Measurements from ENCODE around the gene ACOX2.
A peak's percentile ranks its signal among the peaks of the same experiment; 100 is the strongest.

Gene ACOX2

GRCh38 chr3:58563386-58564035 lies 26.5 kb upstream of the ACOX2 start:
- Histone ChIP-seq H3K9me3 (no peaks in the 10 kb centered on the region), H3K27me3 (ENCODE audit: low read depth) (no peaks in the 10 kb centered on the region), H3K36me3 (replicated peaks) (no peaks in the 10 kb centered on the region), H3K4me3 (no peak overlapping the region), H3K4me1 (0 out of 2 replicates have a peak, but pooled peaks cover 3% of the 10 kb centered on the region)
- in situ Hi-C loops (cut with MboI; ENCODE audit: low sequenced_read_pairs), result no loop called here
- DNase-seq (ENCODE audit: low spot score in 2 of 2), result no peak

GRCh38 chr3:58562498-58562897 lies 25.5 kb upstream of the ACOX2 start:
- DNase-seq (ENCODE audit: low spot score in 2 of 2), result no peak
- in situ Hi-C loops (cut with MboI; ENCODE audit: low sequenced_read_pairs), result no loop called here
- no peaks in the 10 kb centered on the region for H3K36me3 ChIP-seq (replicated peaks)
- no peak overlapping the region for H3K4me3 ChIP-seq
- no peaks in the 10 kb centered on the region for H3K27me3 ChIP-seq (ENCODE audit: low read depth)
- H3K9me3 ChIP-seq, result no peaks in the 10 kb centered on the region
- 0 out of 2 replicates have a peak, but pooled peaks cover 3% of the 10 kb centered on the region for H3K4me1 ChIP-seq

DNA sequence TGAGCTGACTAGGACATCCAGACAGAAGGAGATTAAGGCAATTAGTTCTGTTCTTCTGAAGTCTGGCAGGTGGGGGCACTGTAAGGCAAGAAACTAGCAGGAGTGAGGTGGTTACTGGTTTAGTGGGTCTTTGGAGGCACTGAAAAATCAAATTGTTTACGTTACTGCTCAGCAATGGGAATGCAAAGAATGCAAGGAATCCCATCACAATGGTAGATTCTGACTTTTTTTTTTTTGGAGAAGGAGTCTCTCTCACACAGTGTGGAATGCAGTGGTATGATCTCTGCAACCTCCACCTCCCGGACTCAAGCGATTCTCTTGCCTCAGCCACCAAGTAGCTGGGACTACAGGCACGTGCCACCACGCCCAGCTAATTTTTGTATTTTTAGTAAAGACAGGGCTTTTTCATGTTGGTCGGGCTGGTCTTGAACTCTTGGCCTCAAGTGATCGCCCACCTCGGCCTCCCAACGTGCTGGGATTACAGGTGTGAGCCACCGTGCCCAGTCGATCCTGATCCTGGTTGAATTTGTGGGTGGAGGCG lies 23.9 kb upstream of the ACOX2 start:
- Histone ChIP-seq H3K4me3 (no peak overlapping the region), H3K4me1 (0 out of 2 replicates have a peak, but pooled peaks cover 3% of the 10 kb centered on the region), H3K36me3 (replicated peaks) (no peaks in the 10 kb centered on the region), H3K27me3 (ENCODE audit: low read depth) (no peaks in the 10 kb centered on the region), H3K9me3 (no peaks in the 10 kb centered on the region)
- peak; percentile 79 to 93 for DNase-seq (ENCODE audit: low spot score in 2 of 2)
- in situ Hi-C loops (cut with MboI; ENCODE audit: low sequenced_read_pairs), result no loop called here

DNA sequence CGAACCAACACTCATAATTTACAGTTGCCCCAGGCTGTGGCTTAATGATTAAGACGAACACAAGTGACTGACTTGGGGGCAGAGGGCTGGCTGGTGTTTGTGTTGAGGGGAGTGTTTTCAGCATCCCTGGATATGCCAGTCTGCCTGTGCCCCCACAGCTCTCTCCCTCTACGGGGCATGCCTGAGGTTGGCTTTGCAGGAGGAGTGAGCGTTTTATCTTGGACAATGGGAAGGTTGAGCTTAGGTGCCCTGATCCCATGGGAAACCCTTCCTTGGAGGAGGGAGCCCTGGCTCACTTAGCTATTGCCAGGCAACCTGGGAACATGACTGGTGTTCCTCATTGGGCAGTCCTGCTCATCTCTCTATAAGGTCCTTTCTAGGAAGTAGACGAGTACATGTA lies 22.6 kb upstream of the ACOX2 start:
- in situ Hi-C loops (cut with MboI; ENCODE audit: low sequenced_read_pairs), result no loop called here
- Histone ChIP-seq H3K27me3 (ENCODE audit: low read depth) (no peaks in the 10 kb centered on the region), H3K4me3 (no peak overlapping the region), H3K4me1 (0 out of 2 replicates have a peak, but pooled peaks cover 3% of the 10 kb centered on the region), H3K36me3 (replicated peaks) (no peaks in the 10 kb centered on the region), H3K9me3 (no peaks in the 10 kb centered on the region)
- DNase-seq (ENCODE audit: low spot score in 2 of 2), result no peak

GRCh38 chr3:58557491-58557890 lies 20.5 kb upstream of the ACOX2 start:
- in situ Hi-C loops (cut with MboI; ENCODE audit: low sequenced_read_pairs), result no loop called here

DNA sequence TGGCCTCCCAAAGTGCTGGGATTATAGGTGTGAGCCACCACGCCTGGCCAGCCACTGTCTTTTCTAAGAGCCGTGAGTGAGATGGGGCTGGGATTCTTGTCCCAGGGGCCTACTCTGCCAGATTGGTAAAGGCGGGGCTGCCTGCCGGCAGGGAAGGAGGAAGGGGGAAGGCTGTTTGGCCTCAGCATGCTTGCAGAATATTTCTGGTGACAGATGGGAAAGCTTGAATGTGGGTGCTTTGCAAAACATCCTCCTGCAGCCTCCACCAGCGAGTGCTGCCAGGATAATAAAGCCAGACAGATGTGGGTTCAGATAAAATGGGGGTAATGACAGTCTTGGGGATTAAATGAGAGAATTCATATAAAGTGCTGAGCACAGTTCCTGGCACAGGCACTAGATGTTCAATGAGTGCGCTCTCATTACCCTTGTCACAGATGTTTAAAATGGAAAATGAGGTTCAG lies 19.8 kb upstream of the ACOX2 start:
- 0 out of 2 replicates have a peak, but pooled peaks cover 3% of the 10 kb centered on the region for H3K4me1 ChIP-seq
- DNase-seq (ENCODE audit: low spot score in 2 of 2), result no peak
- in situ Hi-C loops (cut with MboI; ENCODE audit: low sequenced_read_pairs), result no loop called here
- no peaks in the 10 kb centered on the region for H3K9me3 ChIP-seq
- no peak overlapping the region for H3K4me3 ChIP-seq
- H3K36me3 ChIP-seq (replicated peaks), result no peaks in the 10 kb centered on the region
- H3K27me3 ChIP-seq (ENCODE audit: low read depth), result no peaks in the 10 kb centered on the region

More at GRCh38 chr3:58557491-58557890, 20.5 kb upstream of the ACOX2 start:
- Histone ChIP-seq H3K4me3 (no peak overlapping the region), H3K36me3 (replicated peaks) (no peaks in the 10 kb centered on the region), H3K27me3 (ENCODE audit: low read depth) (no peaks in the 10 kb centered on the region), H3K9me3 (no peaks in the 10 kb centered on the region), H3K4me1 (0 out of 2 replicates have a peak, but pooled peaks cover 3% of the 10 kb centered on the region)
- DNase-seq (ENCODE audit: low spot score in 2 of 2), result no peak

DNA sequence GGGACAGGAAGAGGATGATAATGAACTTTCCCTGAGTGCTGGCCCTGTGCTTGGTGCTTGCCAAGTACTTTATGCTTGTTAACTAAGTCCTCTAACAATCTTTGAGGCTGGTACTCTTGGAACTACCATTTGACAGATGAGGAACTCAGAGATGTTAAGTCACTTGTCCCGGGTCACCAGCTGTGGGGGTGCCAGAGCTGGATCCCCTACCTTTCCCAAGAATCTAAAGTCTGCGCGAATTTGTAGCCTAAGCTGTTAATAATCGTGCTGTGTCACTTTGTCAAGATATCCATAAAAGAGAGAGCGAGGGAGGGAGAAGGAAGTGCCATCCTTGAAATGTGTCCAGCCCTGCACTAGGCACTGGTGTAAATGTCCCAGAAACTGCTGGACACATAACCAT lies 19.0 kb upstream of the ACOX2 start:
- in situ Hi-C loops (cut with MboI; ENCODE audit: low sequenced_read_pairs), result no loop called here
- Histone ChIP-seq H3K9me3 (no peaks in the 10 kb centered on the region), H3K27me3 (ENCODE audit: low read depth) (no peaks in the 10 kb centered on the region), H3K4me1 (0 out of 2 replicates have a peak, but pooled peaks cover 2% of the 10 kb centered on the region), H3K4me3 (no peak overlapping the region), H3K36me3 (replicated peaks) (no peaks in the 10 kb centered on the region)
- no peak for DNase-seq (ENCODE audit: low spot score in 2 of 2)

DNA sequence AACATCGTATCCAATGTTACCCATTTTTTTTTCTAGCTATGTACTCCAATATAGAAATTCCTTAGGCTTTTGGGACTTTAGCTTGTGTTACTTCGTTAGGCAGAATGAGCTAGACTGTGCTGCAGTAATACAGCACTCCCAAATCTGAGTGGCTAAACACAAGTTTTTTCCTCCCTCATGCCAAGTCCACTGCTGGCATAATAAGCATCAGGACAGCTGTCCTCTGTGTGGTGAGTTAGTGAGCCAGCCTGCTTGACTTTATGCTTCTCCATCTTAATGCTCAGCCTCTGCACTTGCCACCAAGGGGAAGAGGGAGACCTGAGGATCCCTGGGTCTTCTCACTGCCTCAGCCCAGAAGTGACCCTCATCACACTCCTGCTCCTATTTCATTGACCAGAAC lies 18.2 kb upstream of the ACOX2 start:
- no peaks in the 10 kb centered on the region for H3K9me3 ChIP-seq
- H3K27me3 ChIP-seq (ENCODE audit: low read depth), result no peaks in the 10 kb centered on the region
- in situ Hi-C loops (cut with MboI; ENCODE audit: low sequenced_read_pairs), result no loop called here
- no peaks in the 10 kb centered on the region for H3K4me1 ChIP-seq
- H3K4me3 ChIP-seq, result no peak overlapping the region
- H3K36me3 ChIP-seq (replicated peaks), result no peaks in the 10 kb centered on the region
- DNase-seq (ENCODE audit: low spot score in 2 of 2), result no peak

DNA sequence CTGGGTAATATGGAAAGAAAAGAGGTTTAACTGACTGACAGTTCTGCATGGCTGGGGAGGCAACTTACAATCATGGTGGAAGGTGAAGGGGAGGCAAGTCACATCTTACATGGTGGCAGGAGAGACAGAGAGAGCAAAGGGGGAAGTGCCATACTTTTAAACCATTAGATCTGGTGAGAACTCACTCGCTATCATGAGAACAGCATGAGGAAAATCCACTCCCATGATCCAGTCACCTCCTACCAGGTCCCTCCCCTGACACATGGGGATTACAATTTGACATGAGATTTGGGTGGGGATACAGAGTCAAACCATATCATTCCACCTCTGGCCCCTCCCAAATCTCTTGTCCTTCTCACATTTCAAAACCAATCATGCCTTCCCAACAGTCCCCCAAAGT lies 16.0 kb upstream of the ACOX2 start:
- Histone ChIP-seq H3K36me3 (replicated peaks) (no peaks in the 10 kb centered on the region), H3K4me1 (no peaks in the 10 kb centered on the region), H3K9me3 (no peaks in the 10 kb centered on the region), H3K27me3 (ENCODE audit: low read depth) (no peaks in the 10 kb centered on the region), H3K4me3 (no peak overlapping the region)
- no peak for DNase-seq (ENCODE audit: low spot score in 2 of 2)
- in situ Hi-C loops (cut with MboI; ENCODE audit: low sequenced_read_pairs), result no loop called here

DNA sequence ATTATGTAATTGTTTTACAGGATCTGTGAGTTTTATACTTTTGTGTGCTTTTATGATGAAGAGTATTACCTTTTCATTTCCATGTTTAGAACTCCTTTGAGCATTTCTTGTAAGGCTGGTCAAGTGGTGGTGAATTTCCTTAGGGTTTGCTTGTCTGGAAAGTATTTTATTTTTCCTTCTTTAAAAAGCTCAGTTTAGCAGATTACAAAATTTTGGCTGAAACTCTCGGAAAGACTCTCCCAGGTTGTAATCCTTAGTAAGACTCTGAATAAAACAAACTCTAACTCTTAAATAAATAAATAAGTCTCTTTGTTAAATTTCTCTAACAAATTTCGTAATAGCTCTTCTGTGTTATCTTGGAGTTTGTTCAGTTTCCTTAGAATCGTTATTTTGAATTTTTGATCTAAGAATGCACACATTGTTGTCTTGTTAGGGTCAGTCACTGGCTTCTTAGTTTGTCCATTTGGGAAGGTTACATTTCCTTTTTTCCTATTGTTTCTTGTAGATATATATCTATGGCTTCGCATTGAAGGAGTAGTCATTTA lies 14.7 kb upstream of the ACOX2 start:
- no peaks in the 10 kb centered on the region for H3K27me3 ChIP-seq (ENCODE audit: low read depth)
- no peaks in the 10 kb centered on the region for H3K4me1 ChIP-seq
- in situ Hi-C loops (cut with MboI; ENCODE audit: low sequenced_read_pairs), result no loop called here
- H3K36me3 ChIP-seq (replicated peaks), result no peaks in the 10 kb centered on the region
- no peaks in the 10 kb centered on the region for H3K9me3 ChIP-seq
- H3K4me3 ChIP-seq, result no peak overlapping the region
- no peak for DNase-seq (ENCODE audit: low spot score in 2 of 2)

DNA sequence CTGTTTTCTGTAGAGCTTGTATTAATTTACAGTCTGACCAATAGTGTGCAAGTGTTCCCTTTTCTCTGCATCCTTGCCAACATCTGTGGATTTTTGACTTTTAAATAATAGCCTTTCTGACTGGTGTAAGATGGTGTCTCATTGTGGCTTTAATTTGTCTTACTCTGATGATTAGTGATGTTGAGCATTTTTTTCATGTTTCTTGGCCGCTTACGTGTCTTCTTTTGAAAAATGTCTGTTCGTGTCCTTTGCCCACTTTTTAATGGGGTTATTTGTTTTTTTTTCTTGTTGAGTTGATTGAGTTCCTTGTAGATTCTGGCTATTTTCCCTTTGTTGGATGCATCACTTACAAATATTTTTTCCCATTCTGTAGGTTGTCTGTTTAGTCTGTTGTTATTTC lies 7.6 kb upstream of the ACOX2 start:
- Histone ChIP-seq H3K27me3 (ENCODE audit: low read depth) (peaks cover 3% of the 10 kb centered on the region; the same call in 1 of the 2 replicates), H3K4me1 (no peaks in the 10 kb centered on the region), H3K4me3 (no peak overlapping the region), H3K9me3 (no peaks in the 10 kb centered on the region), H3K36me3 (replicated peaks) (no peaks in the 10 kb centered on the region)
- in situ Hi-C loops (cut with MboI; ENCODE audit: low sequenced_read_pairs), result loop anchor here (25.0 kb wide), 1 partner anchor 357 kb away; no protein-coding TSS in a partner anchor
- DNase-seq (ENCODE audit: low spot score in 2 of 2), result no peak

GRCh38 chr3:58540176-58540858 lies 3.3 kb upstream of the ACOX2 start:
- Histone ChIP-seq H3K27me3 (ENCODE audit: low read depth) (peaks cover 3% of the 10 kb centered on the region; the same call in 1 of the 2 replicates), H3K9me3 (no peaks in the 10 kb centered on the region), H3K4me3 (no peak overlapping the region), H3K4me1 (no peaks in the 10 kb centered on the region), H3K36me3 (replicated peaks) (no peaks in the 10 kb centered on the region)
- in situ Hi-C loops (cut with MboI; ENCODE audit: low sequenced_read_pairs), result loop anchor here (25.0 kb wide), 1 partner anchor 353 kb away; no protein-coding TSS in a partner anchor
- DNase-seq (ENCODE audit: low spot score in 2 of 2), result no peak

GRCh38 chr3:58539626-58540025 lies 2.6 kb upstream of the ACOX2 start:
- DNase-seq (ENCODE audit: low spot score in 2 of 2), result no peak
- Histone ChIP-seq H3K4me1 (no peaks in the 10 kb centered on the region), H3K27me3 (ENCODE audit: low read depth) (peaks cover 3% of the 10 kb centered on the region; the same call in 1 of the 2 replicates), H3K4me3 (no peak overlapping the region), H3K9me3 (no peaks in the 10 kb centered on the region), H3K36me3 (replicated peaks) (no peaks in the 10 kb centered on the region)
- in situ Hi-C loops (cut with MboI; ENCODE audit: low sequenced_read_pairs), result loop anchor here (25.0 kb wide), 1 partner anchor 352 kb away; no protein-coding TSS in a partner anchor

Measured in HAP-1 (cell line).